HEK293 (cell line): ENCODE results near the gene BAZ2B.

Experiments
- ZNF549 ChIP-seq: fragments of 450-650 bp; IDR thresholded peaks from 2 replicates; pipeline ENCODE4 v1.5.1; 2018; ENCODE audit warnings: missing biosample characterization, missing genetic modification characterization, mild to moderate bottlenecking, inconsistent platforms, moderate library complexity
- TF ChIP-seq, protein P1 (sequence below): fragments of 450-650 bp; formaldehyde crosslinking; IDR thresholded peaks from 2 replicates; pipeline ENCODE4 v1.5.1; 2016; ENCODE audit warnings: missing biosample characterization, missing genetic modification characterization

DNA sequence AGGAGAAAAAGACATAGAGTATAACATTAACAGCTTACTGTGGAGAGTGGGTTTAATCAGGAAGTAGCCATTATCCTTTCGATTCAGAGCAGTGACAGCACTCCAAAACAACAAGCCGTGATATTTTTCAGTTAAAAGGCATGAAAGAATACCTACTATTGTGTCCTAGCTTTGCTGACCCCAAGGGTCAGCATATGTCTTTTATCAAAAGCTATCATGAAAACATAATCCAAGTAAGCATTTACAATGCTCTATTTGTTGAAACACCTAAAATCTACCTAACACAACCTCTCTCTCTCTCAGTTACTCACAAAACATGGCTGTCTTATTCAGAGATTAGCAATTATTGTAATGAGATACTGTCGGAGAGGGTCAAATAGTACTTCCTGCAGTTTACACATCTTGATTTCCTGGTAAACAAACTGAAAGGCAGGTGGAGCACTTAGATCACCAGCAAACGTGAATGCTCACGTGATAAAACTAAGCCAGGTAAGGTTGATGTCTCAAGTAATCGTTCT lies 100.0 kb downstream of the BAZ2B start:
- TF ChIP-seq, protein P1, sequence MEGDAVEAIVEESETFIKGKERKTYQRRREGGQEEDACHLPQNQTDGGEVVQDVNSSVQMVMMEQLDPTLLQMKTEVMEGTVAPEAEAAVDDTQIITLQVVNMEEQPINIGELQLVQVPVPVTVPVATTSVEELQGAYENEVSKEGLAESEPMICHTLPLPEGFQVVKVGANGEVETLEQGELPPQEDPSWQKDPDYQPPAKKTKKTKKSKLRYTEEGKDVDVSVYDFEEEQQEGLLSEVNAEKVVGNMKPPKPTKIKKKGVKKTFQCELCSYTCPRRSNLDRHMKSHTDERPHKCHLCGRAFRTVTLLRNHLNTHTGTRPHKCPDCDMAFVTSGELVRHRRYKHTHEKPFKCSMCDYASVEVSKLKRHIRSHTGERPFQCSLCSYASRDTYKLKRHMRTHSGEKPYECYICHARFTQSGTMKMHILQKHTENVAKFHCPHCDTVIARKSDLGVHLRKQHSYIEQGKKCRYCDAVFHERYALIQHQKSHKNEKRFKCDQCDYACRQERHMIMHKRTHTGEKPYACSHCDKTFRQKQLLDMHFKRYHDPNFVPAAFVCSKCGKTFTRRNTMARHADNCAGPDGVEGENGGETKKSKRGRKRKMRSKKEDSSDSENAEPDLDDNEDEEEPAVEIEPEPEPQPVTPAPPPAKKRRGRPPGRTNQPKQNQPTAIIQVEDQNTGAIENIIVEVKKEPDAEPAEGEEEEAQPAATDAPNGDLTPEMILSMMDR (tag by site-specific recombination): no peak
- TF ChIP-seq ZNF549: no peak
